IPS-20b (cell line): ENCODE measurements around the gene RFLNA.

Source experiments
- H3K27ac ChIP-seq: one replicate; pipeline ENCODE4 v1.5.1; 2013; ENCODE audit warnings: low read length
- H3K27me3 ChIP-seq: 2 replicates; pipeline ENCODE4 v1.6.1; 2013; ENCODE audit warnings: mild to moderate bottlenecking, low read length, inconsistent platforms; ENCODE audit not compliant: insufficient read depth
- H3K36me3 ChIP-seq: 2 replicates; pipeline ENCODE4 v1.6.1; 2013; ENCODE audit warnings: low read depth, mild to moderate bottlenecking, inconsistent platforms, low read length, moderate library complexity; ENCODE audit not compliant: insufficient read depth
- H3K4me1 ChIP-seq: 2 replicates; pipeline ENCODE4 v1.6.1; 2013; ENCODE audit warnings: mild to moderate bottlenecking, control low read depth, inconsistent platforms, low read length, moderate library complexity; ENCODE audit not compliant: insufficient read depth
- H3K4me3 ChIP-seq: 2 replicates; pipeline ENCODE4 v1.5.1; 2013; ENCODE audit warnings: mild to moderate bottlenecking, low read length, inconsistent platforms
- H3K9ac ChIP-seq: 2 replicates; pipeline ENCODE4 v1.6.1; 2013; ENCODE audit warnings: low read depth, mild to moderate bottlenecking, inconsistent platforms, low read length, moderate library complexity
- H3K9me3 ChIP-seq: 2 replicates; pipeline ENCODE4 v1.6.1; 2013; ENCODE audit warnings: mild to moderate bottlenecking, low read depth, low read length, inconsistent platforms; ENCODE audit not compliant: insufficient read depth

Gene RFLNA, protein sequence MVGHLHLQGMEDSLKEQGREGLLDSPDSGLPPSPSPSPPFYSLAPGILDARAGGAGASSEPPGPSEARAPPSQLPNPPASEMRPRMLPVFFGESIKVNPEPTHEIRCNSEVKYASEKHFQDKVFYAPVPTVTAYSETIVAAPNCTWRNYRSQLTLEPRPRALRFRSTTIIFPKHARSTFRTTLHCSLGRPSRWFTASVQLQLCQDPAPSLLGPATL

GRCh38 chr12:124294780-124295341, at the start of gene RFLNA:
RFLNA (plus strand) TSS chr12:124295093; CDS start chr12:124295430, 337 bp downstream.
- Histone ChIP-seq H3K4me1 (peaks cover 7% of the 10 kb centered on the region; the same call in 1 of the 2 replicates), H3K27ac (no peak within 1 kb of the TSS), H3K4me3 (peak within 1 kb of the TSS; percentile 61), H3K27me3 (peaks cover 36% of the 10 kb centered on the region), H3K9me3 (no peaks in the 10 kb centered on the region), H3K36me3 (no peaks in the 10 kb centered on the region), H3K9ac (peak within 1 kb of the TSS; percentile 30; the same call in 1 of the 2 replicates)

- Histone ChIP-seq H3K4me3 (no peak overlapping the region), H3K9ac (no peak overlapping the region), H3K4me1 (no peaks in the 10 kb centered on the region; the same call in 1 of the 2 replicates), H3K36me3 (no peaks in the 10 kb centered on the region), H3K27ac (no peak overlapping the region), H3K9me3 (0 out of 2 replicates have a peak, but pooled peaks cover 3% of the 10 kb centered on the region), H3K27me3 (no peaks in the 10 kb centered on the region)
Measured at GRCh38 chr12:124247331-124247730, 47.6 kb upstream of the RFLNA start.

GRCh38 chr12:124248941-124249825, 45.7 kb upstream of the RFLNA start:
- 0 out of 2 replicates have a peak, but pooled peaks cover 3% of the 10 kb centered on the region for H3K9me3 ChIP-seq
- no peak overlapping the region for H3K27ac ChIP-seq
- no peak overlapping the region for H3K4me3 ChIP-seq
- H3K9ac ChIP-seq, result no peak overlapping the region
- no peaks in the 10 kb centered on the region for H3K4me1 ChIP-seq
- no peaks in the 10 kb centered on the region for H3K27me3 ChIP-seq
- no peaks in the 10 kb centered on the region for H3K36me3 ChIP-seq

DNA sequence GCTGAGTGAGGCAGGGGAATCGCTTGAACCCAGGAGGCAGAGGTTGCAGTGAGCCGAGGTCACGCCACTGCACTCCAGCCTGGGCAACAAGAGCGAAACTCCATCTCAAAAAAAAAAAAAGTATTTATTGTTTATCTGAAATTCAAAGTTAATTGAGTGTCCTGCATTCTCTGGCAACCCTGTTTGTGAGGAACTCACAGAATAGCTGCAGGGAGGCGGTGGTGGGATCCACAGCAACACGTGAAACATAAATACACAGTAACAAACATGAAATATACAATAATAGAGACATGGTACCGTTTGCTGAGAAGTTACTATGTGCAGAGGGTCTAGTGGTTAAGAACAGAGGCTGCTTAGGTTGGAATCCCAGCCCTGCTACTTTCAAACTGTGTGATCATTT, 43.7 kb upstream of the RFLNA start:
- no peak overlapping the region for H3K4me3 ChIP-seq
- H3K27ac ChIP-seq, result no peak overlapping the region
- H3K27me3 ChIP-seq, result no peaks in the 10 kb centered on the region

GRCh38 chr12:124252964-124253363, 41.9 kb upstream of the RFLNA start:
- no peak overlapping the region for H3K27ac ChIP-seq
- no peaks in the 10 kb centered on the region for H3K4me1 ChIP-seq
- no peaks in the 10 kb centered on the region for H3K27me3 ChIP-seq
- H3K36me3 ChIP-seq, result no peaks in the 10 kb centered on the region
- H3K9me3 ChIP-seq, result no peaks in the 10 kb centered on the region
- H3K9ac ChIP-seq, result no peak overlapping the region
- no peak overlapping the region for H3K4me3 ChIP-seq

More for the DNA sequence above, 43.7 kb upstream of the RFLNA start:
- H3K36me3 ChIP-seq, result no peaks in the 10 kb centered on the region
- H3K9me3 ChIP-seq, result 0 out of 2 replicates have a peak, but pooled peaks cover 3% of the 10 kb centered on the region
- H3K4me1 ChIP-seq, result no peaks in the 10 kb centered on the region
- H3K9ac ChIP-seq, result no peak overlapping the region

DNA sequence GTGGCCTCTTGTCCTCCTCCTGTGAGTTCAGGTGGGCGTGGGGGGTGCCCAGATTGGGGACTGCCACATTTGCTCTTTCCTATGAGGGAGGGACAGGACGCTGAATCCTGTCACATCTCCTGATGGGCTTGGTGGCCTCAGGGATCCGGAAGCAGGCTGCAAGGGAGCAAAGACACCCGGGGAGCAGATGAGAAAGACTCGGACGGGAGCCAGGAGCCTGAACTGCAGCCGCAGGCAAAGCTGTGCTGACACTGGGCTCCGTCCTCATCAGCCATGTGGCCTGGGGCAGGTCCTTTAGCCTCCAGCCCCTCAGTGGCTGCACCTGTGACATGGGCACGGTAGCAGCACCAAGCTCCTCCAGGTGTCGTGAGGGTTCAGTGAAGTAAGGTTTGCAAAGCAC, 40.8 kb upstream of the RFLNA start:
- no peaks in the 10 kb centered on the region for H3K9me3 ChIP-seq
- no peaks in the 10 kb centered on the region for H3K36me3 ChIP-seq
- H3K27ac ChIP-seq, result no peak overlapping the region
- H3K9ac ChIP-seq, result no peak overlapping the region
- no peaks in the 10 kb centered on the region for H3K4me1 ChIP-seq
- H3K4me3 ChIP-seq, result no peak overlapping the region
- H3K27me3 ChIP-seq, result no peaks in the 10 kb centered on the region

DNA sequence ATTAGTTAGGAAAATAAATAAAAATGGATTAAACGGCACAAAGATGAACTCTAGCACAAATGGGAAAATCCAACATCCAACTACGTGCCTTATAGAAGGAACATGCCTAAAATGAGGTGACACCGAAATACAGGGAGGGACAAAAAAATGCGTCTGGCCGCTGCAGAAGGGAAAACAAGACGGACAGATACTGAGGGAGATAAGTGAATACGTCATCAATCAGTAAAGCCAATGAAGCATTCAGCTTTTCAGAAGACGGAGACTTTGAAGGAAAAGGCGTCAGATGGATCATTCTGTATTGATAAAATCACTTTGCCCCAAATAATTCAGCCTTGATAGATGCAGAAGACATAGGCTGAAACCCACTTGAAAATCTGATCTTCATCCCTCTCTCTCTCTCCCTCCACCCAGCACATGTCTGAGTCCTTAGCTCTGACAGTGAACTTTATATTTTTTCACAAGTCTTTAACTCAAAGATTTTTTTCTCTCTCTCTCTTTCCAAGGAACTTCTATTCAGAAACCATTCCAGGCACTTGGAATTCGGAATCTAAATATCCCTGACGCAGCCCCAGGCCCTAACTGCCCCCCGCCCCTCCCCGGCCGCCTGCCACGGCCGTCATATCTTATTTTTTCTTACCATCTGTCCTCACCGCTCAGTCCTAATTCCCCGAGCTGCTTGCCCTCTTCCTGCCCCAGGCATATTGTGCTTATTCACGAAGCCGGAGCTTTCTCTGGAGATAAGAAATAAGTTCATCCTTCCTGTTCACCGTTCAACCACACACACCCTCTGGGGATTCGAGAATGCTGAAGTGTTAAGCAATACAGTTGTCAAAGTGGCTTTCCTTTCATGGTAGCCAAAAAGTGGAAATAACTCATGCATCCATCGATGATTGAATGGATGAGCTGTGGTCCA, 35.5 kb upstream of the RFLNA start:
- no peak overlapping the region for H3K27ac ChIP-seq
- H3K9me3 ChIP-seq, result no peaks in the 10 kb centered on the region
- no peaks in the 10 kb centered on the region for H3K27me3 ChIP-seq
- H3K36me3 ChIP-seq, result no peaks in the 10 kb centered on the region
- H3K4me1 ChIP-seq, result no peaks in the 10 kb centered on the region
- H3K9ac ChIP-seq, result no peak overlapping the region
- no peak overlapping the region for H3K4me3 ChIP-seq

GRCh38 chr12:124261885-124262284, 33.0 kb upstream of the RFLNA start:
- H3K27ac ChIP-seq, result no peak overlapping the region
- no peak overlapping the region for H3K4me3 ChIP-seq
- H3K4me1 ChIP-seq, result no peaks in the 10 kb centered on the region
- H3K27me3 ChIP-seq, result no peaks in the 10 kb centered on the region
- no peaks in the 10 kb centered on the region for H3K36me3 ChIP-seq
- no peak overlapping the region for H3K9ac ChIP-seq
- H3K9me3 ChIP-seq, result no peaks in the 10 kb centered on the region

GRCh38 chr12:124264089-124264795, 30.7 kb upstream of the RFLNA start:
- no peaks in the 10 kb centered on the region for H3K9me3 ChIP-seq
- no peak overlapping the region for H3K9ac ChIP-seq
- no peak overlapping the region for H3K4me3 ChIP-seq
- H3K4me1 ChIP-seq, result no peaks in the 10 kb centered on the region
- no peaks in the 10 kb centered on the region for H3K27me3 ChIP-seq
- no peaks in the 10 kb centered on the region for H3K36me3 ChIP-seq
- H3K27ac ChIP-seq, result no peak overlapping the region

- Histone ChIP-seq H3K27ac (no peak overlapping the region), H3K4me3 (no peak overlapping the region), H3K36me3 (no peaks in the 10 kb centered on the region), H3K27me3 (no peaks in the 10 kb centered on the region), H3K4me1 (no peaks in the 10 kb centered on the region), H3K9ac (no peak overlapping the region), H3K9me3 (no peaks in the 10 kb centered on the region)
Measured at GRCh38 chr12:124264879-124265278, 30.0 kb upstream of the RFLNA start.
